IPS DF 6.9 (cell line): Measurements from ENCODE around the gene SLC6A7.

Experiments used
- DNase-seq: peaks from one replicate; pipeline ENCODE4 v3.0.0-alpha.2; 2013; ENCODE audit warnings: low read depth, low spot score
- H3K27ac ChIP-seq: one replicate; pipeline ENCODE4 v1.5.1; 2013; ENCODE audit warnings: low read length, control low read depth
- H3K27me3 ChIP-seq: 2 replicates; pipeline ENCODE4 v1.6.1; 2013; ENCODE audit warnings: mild to moderate bottlenecking, low read length; ENCODE audit not compliant: control insufficient read depth, insufficient read depth
- H3K36me3 ChIP-seq: 2 replicates; pipeline ENCODE4 v1.6.1; 2013; ENCODE audit warnings: low read length; ENCODE audit not compliant: control insufficient read depth, insufficient read depth
- H3K4me1 ChIP-seq: 2 replicates; pipeline ENCODE4 v1.6.1; 2013; ENCODE audit warnings: low read length; ENCODE audit not compliant: control insufficient read depth, insufficient read depth
- H3K4me3 ChIP-seq: 2 replicates; pipeline ENCODE4 v1.5.1; 2013; ENCODE audit warnings: mild to moderate bottlenecking, low read length
- H3K9me3 ChIP-seq: 2 replicates; pipeline ENCODE4 v1.6.1; 2013; ENCODE audit warnings: low read length, inconsistent platforms; ENCODE audit not compliant: control insufficient read depth, insufficient read depth
- WGBS: extraction: QIAGEN DNeasy Blood & Tissue Kit; methylation state at CpG from one replicate; pipeline ENCODE4 v1.1.7; 2013; ENCODE audit warnings: mixed read lengths, missing lambda C conversion rate; ENCODE audit not compliant: insufficient read length, insufficient coverage; 5-methylcytosine and 5-hydroxymethylcytosine counted together

Gene SLC6A7

GRCh38 chr5:150163547-150164059 is 26.3 kb upstream of the SLC6A7 start:
- no peaks in the 10 kb centered on the region for H3K9me3 ChIP-seq
- no peak for DNase-seq
- H3K36me3 ChIP-seq: no peaks in the 10 kb centered on the region
- WGBS: no CpG with 5 or more reads among the region's 13 CpGs
- no peaks in the 10 kb centered on the region for H3K4me1 ChIP-seq
- H3K27me3 ChIP-seq: peaks cover 36% of the 10 kb centered on the region
- H3K27ac ChIP-seq: no peak overlapping the region
- H3K4me3 ChIP-seq: no peak overlapping the region

GRCh38 chr5:150164211-150164980 is 25.5 kb upstream of the SLC6A7 start:
- no peaks in the 10 kb centered on the region for H3K36me3 ChIP-seq
- H3K27ac ChIP-seq: no peak overlapping the region
- no peak for DNase-seq
- H3K4me1 ChIP-seq: no peaks in the 10 kb centered on the region
- H3K27me3 ChIP-seq: peaks cover 44% of the 10 kb centered on the region
- WGBS: no CpG with 5 or more reads among the region's 6 CpGs
- H3K9me3 ChIP-seq: no peaks in the 10 kb centered on the region
- H3K4me3 ChIP-seq: no peak overlapping the region

- Histone ChIP-seq H3K4me3 (no peak overlapping the region), H3K9me3 (no peaks in the 10 kb centered on the region), H3K27ac (no peak overlapping the region), H3K27me3 (peaks cover 59% of the 10 kb centered on the region), H3K36me3 (no peaks in the 10 kb centered on the region), H3K4me1 (no peaks in the 10 kb centered on the region)
- DNase-seq: no peak
- no CpG with 5 or more reads among the region's 27 CpGs for WGBS
Observed at GRCh38 chr5:150166037-150166649, 23.7 kb upstream of the SLC6A7 start.

- no peaks in the 10 kb centered on the region for H3K4me1 ChIP-seq
- peaks cover 60% of the 10 kb centered on the region for H3K27me3 ChIP-seq
- no peak within 1 kb of the TSS for H3K27ac ChIP-seq
- H3K4me3 ChIP-seq: no peak within 1 kb of the TSS
- H3K9me3 ChIP-seq: no peaks in the 10 kb centered on the region
- no peaks in the 10 kb centered on the region for H3K36me3 ChIP-seq
- WGBS: no CpG with 5 or more reads among the region's 93 CpGs
- DNase-seq: no peak
Observed at GRCh38 chr5:150166650-150167511, 23.0 kb upstream of the SLC6A7 start, which contains the start of gene CDX1. CDX1 (plus strand) TSS chr5:150166778; CDS start chr5:150166877, 99 bp downstream.

- no peaks in the 10 kb centered on the region for H3K4me1 ChIP-seq
- H3K36me3 ChIP-seq: no peaks in the 10 kb centered on the region
- no peak overlapping the region for H3K27ac ChIP-seq
- no peak for DNase-seq
- no peaks in the 10 kb centered on the region for H3K9me3 ChIP-seq
- no CpG with 5 or more reads among the region's 15 CpGs for WGBS
- peaks cover 61% of the 10 kb centered on the region for H3K27me3 ChIP-seq
- H3K4me3 ChIP-seq: no peak overlapping the region
Observed at GRCh38 chr5:150167512-150167850, 22.4 kb upstream of the SLC6A7 start.

- DNase-seq: no peak
- H3K36me3 ChIP-seq: no peaks in the 10 kb centered on the region
- WGBS: no CpG with 5 or more reads among the region's 14 CpGs
- no peaks in the 10 kb centered on the region for H3K9me3 ChIP-seq
- H3K27ac ChIP-seq: no peak overlapping the region
- no peak overlapping the region for H3K4me3 ChIP-seq
- H3K4me1 ChIP-seq: no peaks in the 10 kb centered on the region
- peaks cover 61% of the 10 kb centered on the region for H3K27me3 ChIP-seq
Observed at GRCh38 chr5:150167908-150168307, 22.0 kb upstream of the SLC6A7 start.

GRCh38 chr5:150168864-150169263 is 21.0 kb upstream of the SLC6A7 start:
- peaks cover 61% of the 10 kb centered on the region for H3K27me3 ChIP-seq
- no peak for DNase-seq
- WGBS: no CpG with 5 or more reads among the region's 3 CpGs
- no peak overlapping the region for H3K27ac ChIP-seq
- H3K36me3 ChIP-seq: no peaks in the 10 kb centered on the region
- no peak overlapping the region for H3K4me3 ChIP-seq
- H3K9me3 ChIP-seq: no peaks in the 10 kb centered on the region
- no peaks in the 10 kb centered on the region for H3K4me1 ChIP-seq

- Histone ChIP-seq H3K4me1 (no peaks in the 10 kb centered on the region), H3K4me3 (no peak overlapping the region), H3K27ac (no peak overlapping the region), H3K27me3 (peaks cover 39% of the 10 kb centered on the region), H3K9me3 (no peaks in the 10 kb centered on the region), H3K36me3 (no peaks in the 10 kb centered on the region)
- DNase-seq: no peak
- WGBS: no CpG with 5 or more reads among the region's 1 CpG
Observed at GRCh38 chr5:150172145-150172544, 17.7 kb upstream of the SLC6A7 start.

GRCh38 chr5:150172556-150172955 is 17.3 kb upstream of the SLC6A7 start:
- Histone ChIP-seq H3K27ac (no peak overlapping the region), H3K4me1 (no peaks in the 10 kb centered on the region), H3K36me3 (no peaks in the 10 kb centered on the region), H3K9me3 (no peaks in the 10 kb centered on the region), H3K4me3 (no peak overlapping the region), H3K27me3 (peaks cover 35% of the 10 kb centered on the region)
- no peak for DNase-seq
- WGBS: no CpG with 5 or more reads among the region's 4 CpGs

- no peak overlapping the region for H3K27ac ChIP-seq
- H3K4me1 ChIP-seq: no peaks in the 10 kb centered on the region
- H3K36me3 ChIP-seq: no peaks in the 10 kb centered on the region
- H3K4me3 ChIP-seq: no peak overlapping the region
- WGBS: no CpG with 5 or more reads among the region's 3 CpGs
- DNase-seq: no peak
- H3K9me3 ChIP-seq: no peaks in the 10 kb centered on the region
- peaks cover 29% of the 10 kb centered on the region for H3K27me3 ChIP-seq
Observed at GRCh38 chr5:150173161-150173560, 16.7 kb upstream of the SLC6A7 start.
